Measurements from ENCODE around the gene DIAPH1. TPM values are rescaled to one million over a fixed set of nuclear protein-coding genes. Genes with fewer than 3 reads are reported as not detected.

DIAPH1 gene
- total RNA-seq, 1 experiment from 2014 or later = 157 TPM

- intact Hi-C loops (cut with micrococcal nuclease; ENCODE audit: unreplicated experiment) = no loop called here
- Histone ChIP-seq H3K9me3 (ENCODE audit: insufficient read depth, low read depth) (no peaks in the 10 kb centered on the region), H3K79me2 (ENCODE audit: low read depth) (no peaks in the 10 kb centered on the region), H3K36me3 (ENCODE audit: low read depth) (no peaks in the 10 kb centered on the region), H2AFZ (no peak overlapping the region), H3K4me3 (no peak overlapping the region), H3K9me2 (ENCODE audit: insufficient read depth) (no peaks in the 10 kb centered on the region), H3K27ac (no peak overlapping the region), H3K27me3 (ENCODE audit: insufficient read depth, low read depth) (peaks cover 32% of the 10 kb centered on the region), H3K4me1 (replicated peaks; ENCODE audit: insufficient read depth) (no peaks in the 10 kb centered on the region), H3K4me2 (no peak overlapping the region), H3F3A (ENCODE audit: insufficient read depth, low read depth) (no peaks in the 10 kb centered on the region), H4K20me1 (ENCODE audit: insufficient read depth) (no peaks in the 10 kb centered on the region)
- POLR2A ChIA-PET (ENCODE audit: unreplicated experiment) = no interaction called here
- TF ChIP-seq EZH2 (IDR thresholded peaks at IDR 0.05; ENCODE audit: low read depth) = no peak
- TF ChIP-seq CTCF (conservative IDR thresholded peaks at IDR 0.05) = no peak
- CTCF ChIA-PET = no interaction called here
- no TSS peak for BruUV-seq (replicated peaks)
- no peak for DNase-seq
Measured at GRCh38 chr5:141494761-141495452, 123.9 kb downstream of the DIAPH1 start.

GRCh38 chr5:141493500-141494422 is 125.0 kb downstream of the DIAPH1 start:
- Histone ChIP-seq H3K9me2 (ENCODE audit: insufficient read depth) (no peaks in the 10 kb centered on the region), H3K4me2 (no peak overlapping the region), H3K9me3 (ENCODE audit: insufficient read depth, low read depth) (no peaks in the 10 kb centered on the region), H3K36me3 (ENCODE audit: low read depth) (no peaks in the 10 kb centered on the region), H3K79me2 (ENCODE audit: low read depth) (no peaks in the 10 kb centered on the region), H3K27ac (no peak overlapping the region), H3K4me3 (no peak overlapping the region), H3K27me3 (ENCODE audit: insufficient read depth, low read depth) (peaks cover 32% of the 10 kb centered on the region), H3F3A (ENCODE audit: insufficient read depth, low read depth) (no peaks in the 10 kb centered on the region), H4K20me1 (ENCODE audit: insufficient read depth) (no peaks in the 10 kb centered on the region), H3K4me1 (replicated peaks; ENCODE audit: insufficient read depth) (no peaks in the 10 kb centered on the region), H2AFZ (no peak overlapping the region)
- no peak for DNase-seq
- POLR2A ChIA-PET (ENCODE audit: unreplicated experiment) = no interaction called here
- no peak for TF ChIP-seq EZH2 (IDR thresholded peaks at IDR 0.05; ENCODE audit: low read depth)
- TF ChIP-seq CTCF (conservative IDR thresholded peaks at IDR 0.05) = no peak
- intact Hi-C loops (cut with micrococcal nuclease; ENCODE audit: unreplicated experiment) = no loop called here
- CTCF ChIA-PET = no interaction called here
- BruUV-seq (replicated peaks) = no TSS peak

- no peak overlapping the region for H3K4me2 ChIP-seq
- intact Hi-C loops (cut with micrococcal nuclease; ENCODE audit: unreplicated experiment) = no loop called here
- TF ChIP-seq EZH2 (IDR thresholded peaks at IDR 0.05; ENCODE audit: low read depth) (no peak), CTCF (conservative IDR thresholded peaks at IDR 0.05) (no peak)
- BruUV-seq (replicated peaks) = no TSS peak
- POLR2A ChIA-PET (ENCODE audit: unreplicated experiment) = no interaction called here
- no peak overlapping the region for H2AFZ ChIP-seq
- H3K27me3 ChIP-seq (ENCODE audit: insufficient read depth, low read depth) = peaks cover 37% of the 10 kb centered on the region
- no peak overlapping the region for H3K4me3 ChIP-seq
- H3K9me3 ChIP-seq (ENCODE audit: insufficient read depth, low read depth) = no peaks in the 10 kb centered on the region
- no peaks in the 10 kb centered on the region for H3F3A ChIP-seq (ENCODE audit: insufficient read depth, low read depth)
- H3K79me2 ChIP-seq (ENCODE audit: low read depth) = no peaks in the 10 kb centered on the region
- DNase-seq = no peak
- H3K27ac ChIP-seq = no peak overlapping the region
- no peaks in the 10 kb centered on the region for H3K4me1 ChIP-seq (replicated peaks; ENCODE audit: insufficient read depth)
- CTCF ChIA-PET = no interaction called here
- H3K9me2 ChIP-seq (ENCODE audit: insufficient read depth) = no peaks in the 10 kb centered on the region
- H4K20me1 ChIP-seq (ENCODE audit: insufficient read depth) = no peaks in the 10 kb centered on the region
- no peaks in the 10 kb centered on the region for H3K36me3 ChIP-seq (ENCODE audit: low read depth)
Measured at GRCh38 chr5:141492168-141492885, 126.5 kb downstream of the DIAPH1 start.

Data from PC-9 (cell line).